G401 (cell line): Measurements from ENCODE around the gene CDH5. TPM values are rescaled to one million over a fixed set of nuclear protein-coding genes. Genes with fewer than 3 reads are reported as not detected.
"Not testable (repeated sequence)": the region's sequence is repeated elsewhere in the genome, so short reads cannot be mapped to it uniquely, and the experiment has no call there.

Source experiments
- DNase-seq: peaks from one replicate; pipeline ENCODE4 v3.0.0-alpha.2; 2015; ENCODE audit warnings: low spot score
- in situ Hi-C: cut with HindIII; loops from 2 replicates; pipeline ENCODE4 v1.10.0; 2016; ENCODE audit warnings: low sequenced_read_pairs, mixed read lengths
- total RNA-seq: library from RNA; depleted of rRNA; stranded (reverse); fragments of >200 nt; shearing (Covaris generic); gene quantifications from 2 replicates; pipeline ENCODE4 v1.2.3, GENCODE V29; 2014; rRNA removed

The CDH5 gene
- total RNA-seq: not detected in 2 replicates

- in situ Hi-C loops: no loop called here
- DNase-seq: peak; percentile 70
Measured at GRCh38 chr16:66366433-66367299, at the start of gene CDH5. CDH5 (plus strand) TSS chr16:66366691; CDS start chr16:66379338, 12,647 bp downstream.

- in situ Hi-C loops: no loop called here
- no peak for DNase-seq
Measured at GRCh38 chr16:66318505-66318904, 48.0 kb upstream of the CDH5 start.

GRCh38 chr16:66320774-66321173 is 45.7 kb upstream of the CDH5 start:
- in situ Hi-C loops: no loop called here
- DNase-seq: no peak

- no peak for DNase-seq
- in situ Hi-C loops: no loop called here
Measured at GRCh38 chr16:66322174-66322573, 44.3 kb upstream of the CDH5 start.

GRCh38 chr16:66324815-66325515 is 41.5 kb upstream of the CDH5 start:
- in situ Hi-C loops: no loop called here

GRCh38 chr16:66325717-66326376 is 40.6 kb upstream of the CDH5 start:
- DNase-seq: no peak
- in situ Hi-C loops: no loop called here

More at GRCh38 chr16:66324815-66325515, 41.5 kb upstream of the CDH5 start:
- DNase-seq: no peak

- in situ Hi-C loops: no loop called here
- peak; percentile 6 for DNase-seq
Measured at GRCh38 chr16:66326991-66327513, 39.4 kb upstream of the CDH5 start.

GRCh38 chr16:66328282-66328681 is 38.2 kb upstream of the CDH5 start:
- DNase-seq: no peak
- in situ Hi-C loops: no loop called here

- in situ Hi-C loops, DNase-seq: not testable (repeated sequence)
Measured at GRCh38 chr16:66331464-66331863, 35.0 kb upstream of the CDH5 start.

- in situ Hi-C loops: no loop called here
- no peak for DNase-seq
Measured at GRCh38 chr16:66332634-66333610, 33.6 kb upstream of the CDH5 start.

GRCh38 chr16:66334853-66335574 is 31.5 kb upstream of the CDH5 start:
- in situ Hi-C loops: no loop called here
- no peak for DNase-seq

- in situ Hi-C loops: no loop called here
- no peak for DNase-seq
Measured at GRCh38 chr16:66335704-66336329, 30.7 kb upstream of the CDH5 start.

- in situ Hi-C loops: no loop called here
- DNase-seq: no peak
Measured at GRCh38 chr16:66337463-66338188, 28.9 kb upstream of the CDH5 start.

GRCh38 chr16:66342294-66342900 is 24.1 kb upstream of the CDH5 start:
- in situ Hi-C loops: no loop called here
- DNase-seq: no peak

GRCh38 chr16:66344533-66345145 is 21.9 kb upstream of the CDH5 start:
- DNase-seq: peak; percentile 51
- in situ Hi-C loops: no loop called here

GRCh38 chr16:66346221-66346620 is 20.3 kb upstream of the CDH5 start:
- in situ Hi-C loops: no loop called here
- DNase-seq: no peak
